Measurements from ENCODE around the gene MED13. TPM values are rescaled to one million over a fixed set of nuclear protein-coding genes. Genes with fewer than 3 reads are reported as not detected.

The MED13 gene
- total RNA-seq, 1 experiment from 2014 or later: 96.0 TPM

DNA sequence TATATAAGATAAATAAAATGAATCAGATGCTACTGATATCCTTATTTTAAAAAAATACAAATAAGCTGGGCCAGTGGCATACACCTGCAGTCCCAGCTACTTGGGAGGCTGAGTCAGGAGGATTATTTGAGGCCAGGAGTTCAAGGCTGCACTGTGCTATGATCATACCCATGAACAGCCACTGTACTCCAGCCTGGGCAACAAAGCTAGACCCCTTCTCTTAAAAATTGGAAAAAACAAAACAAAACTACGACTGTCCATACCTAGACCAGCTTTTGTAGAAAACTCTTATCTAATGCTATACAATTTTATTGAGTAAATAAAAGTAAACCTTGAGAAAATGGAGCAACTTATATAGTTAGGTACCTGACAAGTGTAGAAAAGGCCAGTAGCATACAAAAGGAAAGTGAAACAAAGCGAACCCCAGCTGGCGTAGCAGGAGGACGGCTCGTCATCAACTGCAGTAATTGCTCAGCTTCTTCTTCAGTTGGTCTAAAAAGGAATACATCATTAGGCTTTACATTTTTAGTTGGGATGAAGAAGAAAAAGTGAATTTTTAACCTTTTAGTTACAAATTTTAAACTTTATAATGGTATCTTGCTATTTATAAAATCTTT lies 160.9 kb downstream of the MED13 start:
- Histone ChIP-seq H3K4me2 (ENCODE audit: low read length) (no peak overlapping the region), H3K79me2 (ENCODE audit: insufficient read depth, low read length) (no peaks in the 10 kb centered on the region), H3K4me3 (replicated peaks in 1 of 2; ENCODE audit: low read depth in 1 of 2, low read length in 2 of 2) (no peak overlapping the region), H3K4me1 (ENCODE audit: control insufficient read depth in 1 of 2, insufficient read depth in 2 of 2, low read length in 2 of 2) (no peaks in the 10 kb centered on the region), H3K27ac (ENCODE audit: low read depth, low read length) (no peak overlapping the region), H3K9me3 (ENCODE audit: control insufficient read depth in 1 of 2, insufficient read depth in 1 of 2, low read depth in 1 of 2, low read length in 2 of 2) (no peaks in the 10 kb centered on the region), H3K9ac (ENCODE audit: low read length) (no peak overlapping the region), H3K27me3 (ENCODE audit: insufficient read depth, low read length) (no peaks in the 10 kb centered on the region), H3K36me3 (ENCODE audit: control insufficient read depth in 1 of 2, insufficient read depth in 2 of 2, low read length in 2 of 2) (peaks cover 32 to 52% of the 10 kb centered on the region in 2 experiments), H2AFZ (ENCODE audit: low read depth, low read length, poor library complexity, severe bottlenecking) (no peak overlapping the region), H4K20me1 (ENCODE audit: insufficient read depth) (no peaks in the 10 kb centered on the region), H3K9me2 (ENCODE audit: insufficient read depth) (no peaks in the 10 kb centered on the region)
- intact Hi-C loops (cut with micrococcal nuclease): no loop called here
- RAD21 ChIA-PET (ENCODE audit: low non-redundant PET in 1 of 2, low total read pairs in 2 of 2, uncharacterized antibody in 2 of 2, unreplicated experiment in 2 of 2): no interaction called here
- ATAC-seq (no peak), DNase-seq (ENCODE audit: low read depth, low spot score) (no peak)
- TF ChIP-seq ZFX (IDR thresholded peaks at IDR 0.05) (no peak), POLR2AphosphoS5 (IDR thresholded peaks at IDR 0.05; ENCODE audit: low read depth, low read length) (no peak), ELF1 (IDR thresholded peaks at IDR 0.05; ENCODE audit: borderline replicate concordance, low read depth) (no peak), ZNF274 (IDR thresholded peaks at IDR 0.05; ENCODE audit: low read depth, low read length) (no peak), EGR1 (IDR thresholded peaks at IDR 0.05; ENCODE audit: low read depth) (no peak), ATF3 (IDR thresholded peaks at IDR 0.05) (no peak), POLR2A (IDR thresholded peaks at IDR 0.05; ENCODE audit: borderline replicate concordance, extremely low read depth, insufficient read depth, insufficient read length) (no peak), TCF7L2 (IDR thresholded peaks at IDR 0.05; ENCODE audit: borderline replicate concordance, extremely low read depth, insufficient read depth, insufficient read length) (no peak), CEBPB (IDR thresholded peaks at IDR 0.05; ENCODE audit: low read depth) (no peak), FOSL1 (IDR thresholded peaks at IDR 0.05; ENCODE audit: low read depth) (no peak), YY1 (IDR thresholded peaks at IDR 0.05; ENCODE audit: extremely low read depth, insufficient replicate concordance, low read depth, low read length) (no peak)
- TF ChIP-seq, protein P1, sequence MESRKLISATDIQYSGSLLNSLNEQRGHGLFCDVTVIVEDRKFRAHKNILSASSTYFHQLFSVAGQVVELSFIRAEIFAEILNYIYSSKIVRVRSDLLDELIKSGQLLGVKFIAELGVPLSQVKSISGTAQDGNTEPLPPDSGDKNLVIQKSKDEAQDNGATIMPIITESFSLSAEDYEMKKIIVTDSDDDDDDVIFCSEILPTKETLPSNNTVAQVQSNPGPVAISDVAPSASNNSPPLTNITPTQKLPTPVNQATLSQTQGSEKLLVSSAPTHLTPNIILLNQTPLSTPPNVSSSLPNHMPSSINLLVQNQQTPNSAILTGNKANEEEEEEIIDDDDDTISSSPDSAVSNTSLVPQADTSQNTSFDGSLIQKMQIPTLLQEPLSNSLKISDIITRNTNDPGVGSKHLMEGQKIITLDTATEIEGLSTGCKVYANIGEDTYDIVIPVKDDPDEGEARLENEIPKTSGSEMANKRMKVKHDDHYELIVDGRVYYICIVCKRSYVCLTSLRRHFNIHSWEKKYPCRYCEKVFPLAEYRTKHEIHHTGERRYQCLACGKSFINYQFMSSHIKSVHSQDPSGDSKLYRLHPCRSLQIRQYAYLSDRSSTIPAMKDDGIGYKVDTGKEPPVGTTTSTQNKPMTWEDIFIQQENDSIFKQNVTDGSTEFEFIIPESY (IDR thresholded peaks at IDR 0.05; ENCODE audit: extremely low read depth, insufficient replicate concordance, low read length): no peak
- TF ChIP-seq, protein P2, sequence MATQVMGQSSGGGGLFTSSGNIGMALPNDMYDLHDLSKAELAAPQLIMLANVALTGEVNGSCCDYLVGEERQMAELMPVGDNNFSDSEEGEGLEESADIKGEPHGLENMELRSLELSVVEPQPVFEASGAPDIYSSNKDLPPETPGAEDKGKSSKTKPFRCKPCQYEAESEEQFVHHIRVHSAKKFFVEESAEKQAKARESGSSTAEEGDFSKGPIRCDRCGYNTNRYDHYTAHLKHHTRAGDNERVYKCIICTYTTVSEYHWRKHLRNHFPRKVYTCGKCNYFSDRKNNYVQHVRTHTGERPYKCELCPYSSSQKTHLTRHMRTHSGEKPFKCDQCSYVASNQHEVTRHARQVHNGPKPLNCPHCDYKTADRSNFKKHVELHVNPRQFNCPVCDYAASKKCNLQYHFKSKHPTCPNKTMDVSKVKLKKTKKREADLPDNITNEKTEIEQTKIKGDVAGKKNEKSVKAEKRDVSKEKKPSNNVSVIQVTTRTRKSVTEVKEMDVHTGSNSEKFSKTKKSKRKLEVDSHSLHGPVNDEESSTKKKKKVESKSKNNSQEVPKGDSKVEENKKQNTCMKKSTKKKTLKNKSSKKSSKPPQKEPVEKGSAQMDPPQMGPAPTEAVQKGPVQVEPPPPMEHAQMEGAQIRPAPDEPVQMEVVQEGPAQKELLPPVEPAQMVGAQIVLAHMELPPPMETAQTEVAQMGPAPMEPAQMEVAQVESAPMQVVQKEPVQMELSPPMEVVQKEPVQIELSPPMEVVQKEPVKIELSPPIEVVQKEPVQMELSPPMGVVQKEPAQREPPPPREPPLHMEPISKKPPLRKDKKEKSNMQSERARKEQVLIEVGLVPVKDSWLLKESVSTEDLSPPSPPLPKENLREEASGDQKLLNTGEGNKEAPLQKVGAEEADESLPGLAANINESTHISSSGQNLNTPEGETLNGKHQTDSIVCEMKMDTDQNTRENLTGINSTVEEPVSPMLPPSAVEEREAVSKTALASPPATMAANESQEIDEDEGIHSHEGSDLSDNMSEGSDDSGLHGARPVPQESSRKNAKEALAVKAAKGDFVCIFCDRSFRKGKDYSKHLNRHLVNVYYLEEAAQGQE (IDR thresholded peaks at IDR 0.05; ENCODE audit: low read depth): no peak
- CTCF ChIA-PET: interaction anchor here (0.5 to 1.1 kb wide), 3 partner anchors 11 to 205 kb away, joined by 3 read pairs; no protein-coding TSS in a partner anchor
- POLR2A ChIA-PET: no interaction called here
- no TSS peak for BruUV-seq (replicated peaks)

Data from HCT116 (cell line).